Smooth muscle cell of the pulmonary artery (primary cell): ENCODE measurements around the gene ADAMTS13. TPM values are rescaled to one million over a fixed set of nuclear protein-coding genes. Genes with fewer than 3 reads are reported as not detected.

Experiments used
- total RNA-seq: library from RNA; depleted of rRNA; stranded (reverse); fragments of >200 nt; gene quantifications from 2 replicates; pipeline ENCODE4 v1.2.3, GENCODE V29; 2014

The ADAMTS13 gene
- total RNA-seq, result 4.1 and 6.1 TPM in 2 replicates

DNA sequence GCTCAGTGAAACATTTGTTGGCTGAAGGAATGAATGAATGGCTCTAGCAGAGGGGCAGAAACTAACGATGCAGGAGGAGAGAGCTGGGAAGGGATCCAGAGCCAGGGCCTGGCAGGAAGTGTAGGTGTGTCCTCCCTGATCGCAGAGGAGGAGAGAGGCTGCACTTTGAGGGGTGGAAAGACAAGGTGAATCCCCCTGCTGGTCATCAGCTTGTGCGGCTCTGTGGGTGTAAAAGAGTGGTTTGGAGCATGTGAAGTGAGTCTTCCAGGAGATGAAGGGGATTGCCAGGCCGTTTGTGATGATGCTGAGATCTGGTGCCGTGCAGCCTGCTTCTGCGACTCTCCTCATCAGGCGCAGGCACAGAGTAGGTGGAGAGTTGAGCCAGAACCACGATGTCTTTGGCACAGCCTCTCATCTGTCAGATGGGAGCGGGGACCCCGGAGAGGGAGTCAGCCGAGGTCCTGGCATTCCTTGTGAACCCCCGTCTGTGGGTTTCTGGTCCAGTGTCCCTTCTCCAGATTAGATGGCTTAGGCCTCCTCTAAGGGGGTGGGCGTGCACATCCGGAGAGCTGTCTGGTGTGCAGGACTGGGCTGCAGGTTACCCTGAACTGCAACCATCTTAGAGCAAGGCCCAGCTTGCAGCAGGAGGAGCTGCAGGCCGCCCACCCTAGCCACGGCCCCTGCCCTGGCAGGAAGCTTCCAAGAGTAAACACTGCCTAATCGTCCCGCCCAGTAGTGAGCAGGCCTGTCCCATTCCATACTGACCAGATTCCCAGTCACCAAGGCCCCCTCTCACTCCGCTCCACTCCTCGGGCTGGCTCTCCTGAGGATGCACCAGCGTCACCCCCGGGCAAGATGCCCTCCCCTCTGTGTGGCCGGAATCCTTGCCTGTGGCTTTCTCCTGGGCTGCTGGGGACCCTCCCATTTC is at the start of gene ADAMTS13:
Gene ADAMTS13 (plus strand): TSS at position 753 of the 928 bp plus-strand sequence. CDS start 77 bp downstream, at position 830.

GRCh38 chr9:133375724-133376654 is 46.2 kb upstream of the ADAMTS13 start, which contains the start of the genes STKLD1 and SURF4:
TSS of gene STKLD1 (plus strand) at chr9:133376366. CDS start at chr9:133376474, 108 bp downstream.
TSS of gene SURF4 (minus strand) at chr9:133376060. CDS start at chr9:133375969, 91 bp downstream.

DNA sequence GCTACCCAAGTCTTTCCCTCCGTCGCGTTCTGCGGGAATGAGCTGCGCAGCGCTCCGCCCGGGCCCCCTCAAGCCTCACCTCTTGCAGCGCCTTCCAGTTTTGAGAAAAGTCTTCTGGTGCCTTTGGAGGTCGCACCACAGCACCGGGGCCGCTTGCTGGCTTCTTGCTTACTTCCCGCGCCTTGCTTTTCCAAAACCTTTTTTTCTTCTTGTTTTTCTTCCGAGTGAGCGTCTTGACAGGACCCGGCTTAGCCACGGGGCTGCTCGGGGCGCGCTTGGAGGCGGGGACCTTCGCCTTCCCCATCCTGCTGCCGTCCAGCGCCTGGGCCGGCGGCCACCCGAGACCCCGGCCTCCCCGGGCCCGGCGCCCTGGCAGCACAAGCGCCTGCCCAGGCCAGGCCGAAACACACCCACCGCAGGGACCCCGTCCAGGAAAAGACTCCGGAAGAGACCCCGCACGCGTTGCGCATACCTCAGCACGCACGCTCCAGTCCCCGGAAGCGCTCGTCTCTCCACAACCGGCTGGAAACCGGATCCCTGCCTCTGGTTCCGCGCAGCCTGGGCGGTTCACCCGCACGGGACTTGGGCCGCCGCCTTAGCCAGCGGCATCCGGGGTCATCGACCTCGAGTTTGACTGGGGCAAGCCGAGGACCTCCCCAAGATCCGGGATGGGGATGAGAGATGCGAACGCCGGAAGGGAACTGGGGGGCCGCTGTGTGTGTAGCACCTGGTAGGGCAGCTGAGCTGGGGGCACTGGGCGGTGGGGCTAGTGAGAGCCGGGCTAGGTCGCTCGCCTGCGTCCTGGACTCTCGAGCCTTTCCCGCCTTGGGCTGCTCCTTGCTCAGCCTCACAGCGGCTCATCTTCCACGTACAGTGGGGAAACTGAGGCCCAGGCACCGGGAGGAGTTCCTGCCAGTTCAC is 4.4 kb upstream of the ADAMTS13 start, which contains the start of gene REXO4:
Gene REXO4 (minus strand): TSS at position 470 of the 921 bp plus-strand sequence. CDS start 166 bp downstream, at position 304.

DNA sequence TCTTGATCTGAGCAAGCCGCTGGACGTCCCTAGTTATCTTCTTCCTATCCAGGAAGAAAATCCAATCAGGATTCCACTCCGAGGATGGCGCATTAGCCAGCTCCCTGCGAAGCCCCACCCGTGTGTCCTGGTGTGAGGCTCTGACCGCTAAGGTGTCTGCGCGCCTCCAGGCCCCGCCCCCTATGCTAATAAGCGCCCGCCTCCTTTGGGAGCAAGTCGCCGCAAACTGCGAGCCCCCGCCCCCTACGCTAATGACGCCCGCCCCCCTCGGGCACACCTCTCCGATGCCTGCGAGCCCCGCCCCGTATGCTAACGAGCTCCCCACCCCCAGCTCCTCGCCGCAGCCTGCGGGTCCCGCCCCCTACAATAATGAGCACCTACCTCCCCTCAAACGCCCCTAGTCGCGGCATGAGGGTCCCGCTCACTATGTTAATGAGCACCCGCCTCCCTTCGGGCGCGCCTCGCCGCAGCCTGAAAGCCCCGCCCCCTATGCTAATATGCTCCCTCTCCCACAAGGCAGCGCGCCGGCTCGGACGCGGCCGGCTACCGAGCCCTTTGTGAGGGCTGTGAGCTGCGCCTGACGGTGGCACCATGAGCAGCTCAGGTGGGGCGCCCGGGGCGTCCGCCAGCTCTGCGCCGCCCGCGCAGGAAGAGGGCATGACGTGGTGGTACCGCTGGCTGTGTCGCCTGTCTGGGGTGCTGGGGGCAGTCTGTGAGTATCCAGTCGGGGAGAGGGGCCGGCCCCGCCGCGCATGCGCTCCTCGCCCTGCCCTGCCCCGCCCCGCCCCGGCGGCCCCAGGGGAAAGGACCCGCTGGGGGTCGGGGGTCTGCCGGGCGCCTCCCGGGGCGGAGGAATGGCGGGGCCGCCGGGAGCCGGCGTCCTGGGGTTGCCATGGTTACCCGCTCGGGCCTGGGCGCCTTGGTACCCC is 37.6 kb downstream of the ADAMTS13 start, which contains the start of gene CACFD1:
Gene CACFD1 (plus strand): TSS at position 503 of the 929 bp plus-strand sequence. CDS start 89 bp downstream, at position 592.

GRCh38 chr9:133478851-133479711 is 56.9 kb downstream of the ADAMTS13 start, which contains the start of gene SLC2A6:
TSS of gene SLC2A6 (minus strand) at chr9:133479099. CDS start at chr9:133479059, 40 bp downstream.

Other genes starting within 250 kb of the ADAMTS13 start
- not detected in 2 replicates for gene OBP2B, start 213.1 kb upstream of the ADAMTS13 start, total RNA-seq
- gene ABO, start 147.2 kb upstream of the ADAMTS13 start, total RNA-seq, result not detected in 2 replicates
- 9.2 and 12.0 TPM in 2 replicates for gene SURF6, start 86.2 kb upstream of the ADAMTS13 start, total RNA-seq
- gene MED22, start 74.2 kb upstream of the ADAMTS13 start, total RNA-seq, result 18.7 and 25.5 TPM in 2 replicates
- 1,310 and 1,378 TPM in 2 replicates for gene RPL7A, start 74.1 kb upstream of the ADAMTS13 start, total RNA-seq
- 21.1 and 21.4 TPM in 2 replicates for gene SURF1, start 65.9 kb upstream of the ADAMTS13 start, total RNA-seq
- 9.6 and 11.1 TPM in 2 replicates for gene SURF2, start 65.8 kb upstream of the ADAMTS13 start, total RNA-seq
- 465 and 567 TPM in 2 replicates for gene SURF4, start 46.3 kb upstream of the ADAMTS13 start, total RNA-seq
- 0.20 and 0.33 TPM in 2 replicates for gene STKLD1, start 46.0 kb upstream of the ADAMTS13 start, total RNA-seq
- gene REXO4, start 4.4 kb upstream of the ADAMTS13 start, total RNA-seq, result 14.6 and 17.3 TPM in 2 replicates
- 10.9 and 13.7 TPM in 2 replicates for gene CACFD1, start 37.6 kb downstream of the ADAMTS13 start, total RNA-seq
- 12.5 and 19.7 TPM in 2 replicates for gene SLC2A6, start 56.7 kb downstream of the ADAMTS13 start, total RNA-seq
- gene MYMK, start 102.6 kb downstream of the ADAMTS13 start, total RNA-seq, result not detected in 2 replicates
- gene ADAMTSL2, start 112.3 kb downstream of the ADAMTS13 start, total RNA-seq, result 2.0 and 10.6 TPM in 2 replicates
- 0.20 and 0.39 TPM in 2 replicates for gene FAM163B, start 187.0 kb downstream of the ADAMTS13 start, total RNA-seq
- not detected in 2 replicates for gene DBH, start 214.0 kb downstream of the ADAMTS13 start, total RNA-seq